ENCODE results near the gene C11orf65.
"Not testable (repeated sequence)": the region's sequence is repeated elsewhere in the genome, so short reads cannot be mapped to it uniquely, and the experiment has no call there.

The C11orf65 gene

DNA sequence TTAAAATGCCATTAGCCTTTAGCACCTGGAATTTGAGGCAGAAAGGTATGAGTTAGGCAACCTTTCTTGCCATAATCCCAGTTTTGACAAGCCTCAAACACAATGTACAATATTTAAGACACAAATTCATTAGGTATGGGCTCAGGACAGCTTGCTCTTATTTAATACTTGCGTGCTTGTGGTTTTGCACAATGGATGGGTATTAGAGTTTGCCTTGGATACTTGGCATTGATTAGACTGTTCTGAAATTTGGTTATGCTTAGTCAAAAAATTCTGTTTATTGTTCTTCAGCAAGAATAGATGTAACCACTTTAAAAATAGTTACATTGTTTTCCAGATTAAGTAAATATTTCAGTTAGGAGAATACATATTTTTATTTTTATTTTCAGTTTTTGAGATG is 5.4 kb upstream of the C11orf65 start:
- no peak for DNase-seq (ENCODE audit: low spot score)

DNA sequence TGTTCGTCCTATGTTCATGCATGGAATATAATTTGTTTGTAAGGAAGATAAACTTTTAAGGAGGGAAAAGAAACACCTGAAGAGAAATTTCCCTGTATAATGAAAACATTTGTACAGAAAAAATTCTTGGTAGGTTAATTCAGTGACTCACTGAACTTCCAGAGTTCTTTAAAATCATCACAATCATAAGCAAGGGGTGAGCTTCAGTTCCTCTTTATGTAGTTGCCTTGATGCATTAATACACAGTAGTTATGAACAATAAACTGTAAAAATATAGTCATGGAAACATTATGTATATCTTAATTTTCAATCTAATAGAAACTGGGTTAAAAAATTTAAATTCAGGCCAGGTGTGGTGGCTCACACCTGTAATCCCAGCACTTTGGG is 1.1 kb upstream of the C11orf65 start:
- no peak for DNase-seq (ENCODE audit: low spot score)

- DNase-seq (ENCODE audit: low spot score), result no peak
These were observed 924 bp downstream of the C11orf65 start for GRCh38 chr11:108466405-108466804.

DNA sequence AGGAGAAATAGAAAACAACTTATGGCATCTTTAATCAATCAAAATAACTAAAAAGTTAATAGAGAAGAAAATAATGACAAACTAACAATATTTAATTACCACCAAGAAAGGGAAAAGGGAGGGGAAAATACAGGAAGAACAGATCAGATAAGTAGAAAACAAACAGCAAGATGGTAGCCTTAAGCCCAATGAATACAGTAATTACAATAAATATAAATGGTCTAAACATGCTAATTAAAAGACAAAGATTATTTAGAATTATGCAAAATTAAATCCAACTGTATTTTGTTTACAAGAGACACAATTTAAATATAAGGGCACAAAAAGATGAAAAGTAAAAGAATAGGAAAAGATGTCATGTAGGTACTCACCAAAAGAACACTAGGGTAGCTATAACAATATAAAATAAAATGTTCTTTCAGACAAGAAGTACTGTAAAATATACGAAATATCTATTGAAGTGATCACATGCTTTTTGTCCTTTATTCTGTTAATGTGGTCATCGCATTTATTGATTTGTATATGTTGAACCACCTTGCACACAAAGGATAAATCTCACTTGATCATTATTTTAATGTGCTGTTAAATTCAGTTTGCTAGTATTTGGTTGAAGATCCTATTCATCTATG is 14.0 kb downstream of the C11orf65 start:
- no peak for DNase-seq (ENCODE audit: low spot score)

DNA sequence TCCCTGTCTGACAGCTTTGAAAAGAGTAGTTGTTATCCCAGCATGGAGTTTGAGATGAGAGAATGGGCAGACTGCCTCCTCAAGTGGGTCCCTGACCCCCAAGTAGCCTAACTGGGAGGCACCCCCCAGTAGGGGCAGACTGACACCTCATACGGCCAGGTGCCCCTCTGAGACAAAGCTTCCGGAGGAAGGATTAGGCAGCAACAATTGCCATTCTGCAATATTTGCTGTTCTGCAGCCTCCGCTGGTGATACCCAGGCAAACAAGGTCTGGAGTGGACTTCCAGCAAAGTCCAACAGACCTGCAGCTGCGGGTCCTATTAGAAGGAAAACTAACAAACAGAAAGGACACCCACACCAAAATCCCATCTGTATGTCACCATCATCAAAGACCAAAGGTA is 25.9 kb downstream of the C11orf65 start:
- DNase-seq (ENCODE audit: low spot score), result not testable (repeated sequence)

DNA sequence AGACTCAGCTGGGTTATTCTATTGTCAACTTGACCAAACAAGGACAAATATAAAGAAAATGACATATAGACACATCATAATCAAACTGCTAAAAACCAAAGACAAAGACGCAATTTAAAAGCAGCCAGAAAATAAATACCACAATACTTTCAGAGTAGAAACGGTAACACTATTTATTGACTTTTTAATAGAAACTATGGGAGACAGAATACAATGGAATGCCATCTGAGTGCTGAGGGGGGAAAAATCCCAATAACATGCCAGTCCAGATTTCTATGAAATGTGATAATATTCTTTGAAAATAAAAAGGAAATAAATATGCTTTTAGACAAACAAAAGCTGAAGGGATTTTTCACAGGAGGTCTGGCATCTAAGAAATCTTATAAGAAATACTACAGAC is 30.7 kb downstream of the C11orf65 start:
- DNase-seq (ENCODE audit: low spot score), result no peak

DNA sequence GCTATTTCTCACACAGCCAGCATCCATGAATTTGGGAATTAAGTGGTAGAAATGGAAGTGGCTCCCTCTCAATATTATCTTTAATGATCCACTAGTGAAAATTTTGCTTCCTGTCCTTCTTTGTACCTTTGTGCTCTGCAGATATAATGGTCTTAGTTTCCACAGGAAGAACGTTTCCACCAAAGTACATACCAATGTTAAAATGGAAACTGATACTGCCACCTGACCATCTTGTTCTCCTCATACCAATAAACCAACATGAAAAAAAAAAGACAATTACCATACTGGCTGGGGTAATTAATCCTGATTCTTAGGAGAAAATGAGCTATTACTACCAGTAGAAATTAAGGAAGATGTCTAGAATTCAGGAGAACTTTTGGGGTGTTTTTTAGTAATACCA is 32.3 kb downstream of the C11orf65 start:
- DNase-seq (ENCODE audit: low spot score), result no peak

GRCh38 chr11:108432783-108433182 is 34.5 kb downstream of the C11orf65 start:
- no peak for DNase-seq (ENCODE audit: low spot score)

DNA sequence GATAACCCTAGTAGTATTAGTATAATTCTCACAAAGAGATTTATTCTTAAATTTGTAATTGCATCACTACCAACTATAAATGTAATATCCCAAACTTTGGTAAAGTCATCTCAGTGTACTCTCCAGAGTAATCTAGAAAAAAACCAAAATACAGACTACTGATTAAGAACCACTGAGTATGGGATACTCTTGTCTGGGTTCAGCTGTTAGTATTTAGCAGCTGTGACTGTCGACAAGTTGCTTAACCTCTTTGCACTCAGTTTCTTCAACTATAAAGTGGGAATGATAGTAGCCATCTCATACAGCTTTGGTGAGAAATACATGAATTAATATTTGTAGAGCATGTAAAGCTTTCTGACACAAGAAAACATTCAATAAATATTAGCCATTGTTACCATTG is 35.3 kb downstream of the C11orf65 start:
- no peak for DNase-seq (ENCODE audit: low spot score)

GRCh38 chr11:108431370-108431769 is 36.0 kb downstream of the C11orf65 start:
- DNase-seq (ENCODE audit: low spot score), result no peak

DNA sequence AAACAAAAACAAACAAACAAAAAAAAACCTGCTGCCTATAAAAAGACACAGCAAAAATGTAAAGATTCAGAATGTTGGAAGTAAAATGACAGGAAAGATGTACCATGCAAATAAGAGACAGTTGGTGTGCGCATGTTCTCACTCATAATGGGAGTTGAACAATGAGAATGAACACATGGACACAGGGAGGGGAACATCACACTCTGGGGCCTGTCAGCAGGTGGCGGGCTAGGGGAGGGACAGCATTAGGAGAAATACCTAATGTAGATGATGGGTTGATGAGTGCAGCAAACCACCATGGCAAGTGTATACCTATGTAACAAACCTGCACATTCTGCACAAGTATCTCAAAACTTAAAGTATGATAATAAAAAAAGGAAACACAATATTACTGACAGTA is 49.8 kb downstream of the C11orf65 start:
- peak; percentile 2 for DNase-seq (ENCODE audit: low spot score)

GRCh38 chr11:108414958-108415357 is 52.4 kb downstream of the C11orf65 start:
- DNase-seq (ENCODE audit: low spot score), result no peak

- DNase-seq (ENCODE audit: low spot score), result no peak
These were observed 61.6 kb downstream of the C11orf65 start for GRCh38 chr11:108405706-108406105.

- DNase-seq (ENCODE audit: low spot score), result no peak
These were observed 64.3 kb downstream of the C11orf65 start for GRCh38 chr11:108403052-108403451.

- DNase-seq (ENCODE audit: low spot score), result no peak
These were observed 65.1 kb downstream of the C11orf65 start for GRCh38 chr11:108402241-108402640.

DNA sequence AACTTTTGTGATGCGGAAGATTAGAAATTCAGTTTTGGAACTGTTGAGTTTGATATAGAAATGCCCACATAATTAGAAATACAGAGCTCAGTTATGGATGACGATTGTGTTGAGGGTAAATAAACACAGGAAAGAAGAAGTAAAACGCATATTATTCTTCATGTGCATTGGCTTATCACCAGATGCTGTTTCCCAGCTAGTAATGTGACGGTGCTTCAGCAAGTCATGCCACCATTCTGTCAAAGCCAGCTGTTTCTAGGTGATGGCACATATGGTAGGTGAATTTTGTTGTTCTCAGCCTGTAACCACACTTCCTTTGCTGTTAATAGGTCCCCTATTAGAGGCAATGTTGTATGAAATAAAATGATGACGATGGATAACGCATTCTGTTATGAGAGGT is 68.9 kb downstream of the C11orf65 start:
- no peak for DNase-seq (ENCODE audit: low spot score)

GRCh38 chr11:108396672-108397071 is 70.7 kb downstream of the C11orf65 start:
- not testable (repeated sequence) for DNase-seq (ENCODE audit: low spot score)

DNA sequence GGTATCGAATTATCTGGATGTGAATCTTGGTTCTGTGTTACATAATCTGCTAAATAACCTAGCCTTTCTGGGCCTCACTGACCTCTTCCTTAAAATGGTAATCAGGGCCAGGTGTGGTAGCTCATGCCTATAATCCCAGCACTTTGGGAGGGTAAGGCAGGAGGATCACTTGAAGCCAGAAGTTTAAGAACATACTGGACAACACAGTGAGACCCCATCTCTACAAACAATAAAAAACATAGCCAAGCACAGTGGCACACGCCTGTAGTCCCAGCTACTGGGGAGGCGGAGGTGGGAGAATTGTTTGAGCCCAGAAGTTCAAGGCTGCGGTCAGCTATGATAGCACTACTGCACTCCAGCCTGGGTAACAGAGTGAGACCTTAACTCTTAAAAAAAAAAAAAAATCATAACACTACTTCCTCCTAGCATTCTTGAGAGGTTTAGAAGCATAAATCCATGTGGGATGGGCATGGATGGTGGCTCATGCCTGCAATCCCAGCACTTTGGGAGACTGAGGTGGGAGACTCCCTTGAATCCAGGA is 72.5 kb downstream of the C11orf65 start:
- DNase-seq (ENCODE audit: low spot score), result no peak

- DNase-seq (ENCODE audit: low spot score), result no peak
These were observed 74.3 kb downstream of the C11orf65 start for GRCh38 chr11:108393046-108393445.

DNA sequence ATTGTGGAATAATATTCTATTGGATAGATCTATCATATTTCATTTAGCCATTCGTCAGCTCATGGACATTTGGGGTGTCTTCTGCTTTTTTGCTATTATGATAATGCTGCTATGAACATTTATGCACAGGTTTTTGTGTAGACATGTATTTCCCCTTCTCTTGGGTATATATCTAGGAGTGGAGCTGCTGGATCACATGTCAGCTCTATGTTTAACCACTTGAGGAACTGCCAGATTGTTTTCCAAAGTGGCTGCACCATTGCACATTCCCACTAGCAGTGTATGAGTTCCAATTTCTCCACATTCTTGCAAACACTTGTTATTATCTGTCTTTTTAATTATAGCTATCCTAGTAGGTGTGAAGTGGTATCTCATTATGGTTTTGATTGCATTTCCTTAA is 75.0 kb downstream of the C11orf65 start:
- DNase-seq (ENCODE audit: low spot score), result no peak

- no peak for DNase-seq (ENCODE audit: low spot score)
These were observed 78.8 kb downstream of the C11orf65 start for GRCh38 chr11:108388576-108388975.

GRCh38 chr11:108373505-108373904 is 93.8 kb downstream of the C11orf65 start:
- not testable (repeated sequence) for DNase-seq (ENCODE audit: low spot score)

DNA sequence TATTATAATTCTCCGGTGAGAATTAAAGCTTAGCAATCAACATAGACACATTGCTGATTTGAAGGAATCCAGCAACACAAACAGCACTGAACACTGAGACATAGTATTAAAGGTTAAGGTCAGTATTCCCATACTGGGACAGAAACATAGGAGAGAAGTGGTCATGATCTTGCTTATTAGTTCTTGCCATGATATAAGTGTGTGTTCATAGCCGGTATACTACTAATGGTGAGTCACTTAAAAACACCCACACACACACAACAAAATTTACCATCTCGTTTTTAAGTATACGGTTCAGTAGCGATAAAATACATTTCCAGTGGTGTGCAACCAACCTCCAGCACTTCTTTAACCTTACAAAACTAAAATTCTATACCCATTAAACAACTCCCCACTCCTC is 96.3 kb downstream of the C11orf65 start:
- no peak for DNase-seq (ENCODE audit: low spot score)

DNA sequence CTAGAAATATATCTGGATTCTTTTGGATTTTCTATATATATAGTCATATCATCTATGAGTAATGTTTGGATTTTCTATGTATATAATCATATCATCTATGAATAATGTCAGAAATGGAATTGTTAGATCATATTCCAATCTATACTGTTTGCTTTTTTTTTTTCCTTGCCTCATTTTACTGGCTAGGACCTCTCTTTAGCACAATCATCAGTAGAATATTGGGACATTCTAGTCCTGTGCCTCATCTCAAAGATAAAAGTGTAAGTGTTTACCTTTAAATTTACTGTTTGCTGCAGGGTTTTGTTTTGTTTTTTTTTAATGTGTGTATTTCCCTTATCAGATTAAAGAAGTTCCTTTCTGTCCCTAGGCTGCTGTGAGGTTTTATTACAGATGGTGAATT is 97.0 kb downstream of the C11orf65 start:
- no peak for DNase-seq (ENCODE audit: low spot score)

All from activated CD4-positive, alpha-beta T cell treated with anti-CD3 and anti-CD28 coated beads, Interleukin-2, Interleukin-4, amounts not matched to agents 100 ng/mL and 50 ng/mL, durations not matched to agents 16 hours and 8 hours (primary cell).